ENCODE data around the gene CTNNA3.

DNA sequence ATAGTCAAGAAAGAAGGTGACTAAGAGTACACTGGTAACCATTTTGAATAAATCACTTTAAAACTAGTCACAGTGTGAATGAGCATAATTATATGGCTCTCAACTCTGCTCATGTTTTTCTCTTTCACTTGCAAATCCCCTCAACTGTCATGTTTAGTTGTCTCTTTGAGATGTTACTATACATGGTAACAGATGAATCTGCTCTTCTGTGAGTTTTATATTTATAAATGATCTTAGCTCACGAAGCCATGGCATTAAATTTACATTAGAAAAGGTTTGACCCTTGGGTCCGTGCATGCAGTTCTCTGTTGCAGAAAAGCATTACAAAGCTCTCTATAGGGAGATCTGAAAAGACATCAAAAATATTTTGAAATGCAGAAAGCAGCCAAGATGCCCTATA lies 803.1 kb downstream of the CTNNA3 start:
- no peak for TF ChIP-seq POLR2A (IDR thresholded peaks at IDR 0.05)
- TF ChIP-seq, protein P1, sequence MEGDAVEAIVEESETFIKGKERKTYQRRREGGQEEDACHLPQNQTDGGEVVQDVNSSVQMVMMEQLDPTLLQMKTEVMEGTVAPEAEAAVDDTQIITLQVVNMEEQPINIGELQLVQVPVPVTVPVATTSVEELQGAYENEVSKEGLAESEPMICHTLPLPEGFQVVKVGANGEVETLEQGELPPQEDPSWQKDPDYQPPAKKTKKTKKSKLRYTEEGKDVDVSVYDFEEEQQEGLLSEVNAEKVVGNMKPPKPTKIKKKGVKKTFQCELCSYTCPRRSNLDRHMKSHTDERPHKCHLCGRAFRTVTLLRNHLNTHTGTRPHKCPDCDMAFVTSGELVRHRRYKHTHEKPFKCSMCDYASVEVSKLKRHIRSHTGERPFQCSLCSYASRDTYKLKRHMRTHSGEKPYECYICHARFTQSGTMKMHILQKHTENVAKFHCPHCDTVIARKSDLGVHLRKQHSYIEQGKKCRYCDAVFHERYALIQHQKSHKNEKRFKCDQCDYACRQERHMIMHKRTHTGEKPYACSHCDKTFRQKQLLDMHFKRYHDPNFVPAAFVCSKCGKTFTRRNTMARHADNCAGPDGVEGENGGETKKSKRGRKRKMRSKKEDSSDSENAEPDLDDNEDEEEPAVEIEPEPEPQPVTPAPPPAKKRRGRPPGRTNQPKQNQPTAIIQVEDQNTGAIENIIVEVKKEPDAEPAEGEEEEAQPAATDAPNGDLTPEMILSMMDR (IDR thresholded peaks at IDR 0.05) = no peak
